Measurements from ENCODE around the gene SAMD4B. TPM values are rescaled to one million over a fixed set of nuclear protein-coding genes. Genes with fewer than 3 reads are reported as not detected.

SAMD4B gene
- total and polyA plus RNA-seq, 10 of the 15 experiments (the other 5 are each of a cell fraction or from before 2014, with no cell fraction given): 2.4 to 43.3 (median 23.9) TPM

DNA sequence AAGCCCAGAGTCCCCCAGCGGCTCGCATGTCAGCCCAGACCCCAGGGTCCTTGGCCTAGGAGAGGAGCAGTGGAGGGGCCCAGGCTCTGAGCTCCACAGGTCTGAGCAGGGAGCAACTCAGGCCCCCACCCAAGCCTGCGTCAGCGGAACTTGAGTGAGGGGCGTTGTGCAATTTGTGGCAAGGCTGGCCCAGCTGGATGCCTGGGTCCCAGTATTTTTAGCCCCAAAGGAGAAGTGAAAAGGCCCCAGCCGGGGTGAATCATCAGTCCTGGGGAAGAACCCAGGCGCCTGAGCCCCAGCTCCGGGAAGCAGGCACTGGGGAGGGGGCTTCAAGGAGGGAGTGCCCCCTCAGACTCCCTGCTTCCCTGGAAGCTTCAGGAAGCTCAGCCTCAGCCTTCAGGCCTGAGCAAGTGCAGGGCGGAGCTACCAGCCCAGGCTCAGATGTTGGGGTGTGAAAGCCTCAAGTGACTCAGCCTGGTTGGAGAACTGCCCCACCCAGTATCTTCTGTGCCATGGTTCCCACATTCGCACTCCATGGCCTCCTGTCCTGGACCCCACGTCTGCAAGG, 56.2 kb downstream of the SAMD4B start (continued):
- TF ChIP-seq, protein P1, sequence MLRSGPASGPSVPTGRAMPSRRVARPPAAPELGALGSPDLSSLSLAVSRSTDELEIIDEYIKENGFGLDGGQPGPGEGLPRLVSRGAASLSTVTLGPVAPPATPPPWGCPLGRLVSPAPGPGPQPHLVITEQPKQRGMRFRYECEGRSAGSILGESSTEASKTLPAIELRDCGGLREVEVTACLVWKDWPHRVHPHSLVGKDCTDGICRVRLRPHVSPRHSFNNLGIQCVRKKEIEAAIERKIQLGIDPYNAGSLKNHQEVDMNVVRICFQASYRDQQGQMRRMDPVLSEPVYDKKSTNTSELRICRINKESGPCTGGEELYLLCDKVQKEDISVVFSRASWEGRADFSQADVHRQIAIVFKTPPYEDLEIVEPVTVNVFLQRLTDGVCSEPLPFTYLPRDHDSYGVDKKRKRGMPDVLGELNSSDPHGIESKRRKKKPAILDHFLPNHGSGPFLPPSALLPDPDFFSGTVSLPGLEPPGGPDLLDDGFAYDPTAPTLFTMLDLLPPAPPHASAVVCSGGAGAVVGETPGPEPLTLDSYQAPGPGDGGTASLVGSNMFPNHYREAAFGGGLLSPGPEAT (IDR thresholded peaks at IDR 0.05; ENCODE audit: low read depth): peak; percentile 30; the same call in 1 of the 2 replicates
- TF ChIP-seq MTA2 (IDR thresholded peaks at IDR 0.05; ENCODE audit: low read depth) (no peak; the same call in 1 of the 2 replicates), IKZF2 (IDR thresholded peaks at IDR 0.05) (peak; percentile 50 to 75; a peak in 3 of 4 replicates), IKZF1 (conservative IDR thresholded peaks at IDR 0.05) (peak; percentile 82), TAF1 (IDR thresholded peaks at IDR 0.05; ENCODE audit: borderline replicate concordance, low read depth, low read length) (no peak), SPI1 (IDR thresholded peaks at IDR 0.05; ENCODE audit: borderline replicate concordance, insufficient read depth, low read depth, low read length) (peak; percentile 80), MEF2B (IDR thresholded peaks at IDR 0.05; ENCODE audit: partially characterized antibody, poor library complexity, severe bottlenecking) (peak; percentile 35), EP300 (IDR thresholded peaks at IDR 0.05; ENCODE audit: borderline replicate concordance in 1 of 2, control insufficient read depth in 1 of 2, low read depth in 2 of 2, low read length in 2 of 2) (peak in 1 of 2 experiments; percentile 42; a peak in 1 of 4 replicates)
- TF ChIP-seq, protein P2, sequence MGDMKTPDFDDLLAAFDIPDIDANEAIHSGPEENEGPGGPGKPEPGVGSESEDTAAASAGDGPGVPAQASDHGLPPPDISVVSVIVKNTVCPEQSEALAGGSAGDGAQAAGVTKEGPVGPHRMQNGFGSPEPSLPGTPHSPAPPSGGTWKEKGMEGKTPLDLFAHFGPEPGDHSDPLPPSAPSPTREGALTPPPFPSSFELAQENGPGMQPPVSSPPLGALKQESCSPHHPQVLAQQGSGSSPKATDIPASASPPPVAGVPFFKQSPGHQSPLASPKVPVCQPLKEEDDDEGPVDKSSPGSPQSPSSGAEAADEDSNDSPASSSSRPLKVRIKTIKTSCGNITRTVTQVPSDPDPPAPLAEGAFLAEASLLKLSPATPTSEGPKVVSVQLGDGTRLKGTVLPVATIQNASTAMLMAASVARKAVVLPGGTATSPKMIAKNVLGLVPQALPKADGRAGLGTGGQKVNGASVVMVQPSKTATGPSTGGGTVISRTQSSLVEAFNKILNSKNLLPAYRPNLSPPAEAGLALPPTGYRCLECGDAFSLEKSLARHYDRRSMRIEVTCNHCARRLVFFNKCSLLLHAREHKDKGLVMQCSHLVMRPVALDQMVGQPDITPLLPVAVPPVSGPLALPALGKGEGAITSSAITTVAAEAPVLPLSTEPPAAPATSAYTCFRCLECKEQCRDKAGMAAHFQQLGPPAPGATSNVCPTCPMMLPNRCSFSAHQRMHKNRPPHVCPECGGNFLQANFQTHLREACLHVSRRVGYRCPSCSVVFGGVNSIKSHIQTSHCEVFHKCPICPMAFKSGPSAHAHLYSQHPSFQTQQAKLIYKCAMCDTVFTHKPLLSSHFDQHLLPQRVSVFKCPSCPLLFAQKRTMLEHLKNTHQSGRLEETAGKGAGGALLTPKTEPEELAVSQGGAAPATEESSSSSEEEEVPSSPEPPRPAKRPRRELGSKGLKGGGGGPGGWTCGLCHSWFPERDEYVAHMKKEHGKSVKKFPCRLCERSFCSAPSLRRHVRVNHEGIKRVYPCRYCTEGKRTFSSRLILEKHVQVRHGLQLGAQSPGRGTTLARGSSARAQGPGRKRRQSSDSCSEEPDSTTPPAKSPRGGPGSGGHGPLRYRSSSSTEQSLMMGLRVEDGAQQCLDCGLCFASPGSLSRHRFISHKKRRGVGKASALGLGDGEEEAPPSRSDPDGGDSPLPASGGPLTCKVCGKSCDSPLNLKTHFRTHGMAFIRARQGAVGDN (IDR thresholded peaks at IDR 0.05): 0 out of 2 replicates have a peak, but pooled peaks have one; percentile 45
- TF ChIP-seq, protein P3, sequence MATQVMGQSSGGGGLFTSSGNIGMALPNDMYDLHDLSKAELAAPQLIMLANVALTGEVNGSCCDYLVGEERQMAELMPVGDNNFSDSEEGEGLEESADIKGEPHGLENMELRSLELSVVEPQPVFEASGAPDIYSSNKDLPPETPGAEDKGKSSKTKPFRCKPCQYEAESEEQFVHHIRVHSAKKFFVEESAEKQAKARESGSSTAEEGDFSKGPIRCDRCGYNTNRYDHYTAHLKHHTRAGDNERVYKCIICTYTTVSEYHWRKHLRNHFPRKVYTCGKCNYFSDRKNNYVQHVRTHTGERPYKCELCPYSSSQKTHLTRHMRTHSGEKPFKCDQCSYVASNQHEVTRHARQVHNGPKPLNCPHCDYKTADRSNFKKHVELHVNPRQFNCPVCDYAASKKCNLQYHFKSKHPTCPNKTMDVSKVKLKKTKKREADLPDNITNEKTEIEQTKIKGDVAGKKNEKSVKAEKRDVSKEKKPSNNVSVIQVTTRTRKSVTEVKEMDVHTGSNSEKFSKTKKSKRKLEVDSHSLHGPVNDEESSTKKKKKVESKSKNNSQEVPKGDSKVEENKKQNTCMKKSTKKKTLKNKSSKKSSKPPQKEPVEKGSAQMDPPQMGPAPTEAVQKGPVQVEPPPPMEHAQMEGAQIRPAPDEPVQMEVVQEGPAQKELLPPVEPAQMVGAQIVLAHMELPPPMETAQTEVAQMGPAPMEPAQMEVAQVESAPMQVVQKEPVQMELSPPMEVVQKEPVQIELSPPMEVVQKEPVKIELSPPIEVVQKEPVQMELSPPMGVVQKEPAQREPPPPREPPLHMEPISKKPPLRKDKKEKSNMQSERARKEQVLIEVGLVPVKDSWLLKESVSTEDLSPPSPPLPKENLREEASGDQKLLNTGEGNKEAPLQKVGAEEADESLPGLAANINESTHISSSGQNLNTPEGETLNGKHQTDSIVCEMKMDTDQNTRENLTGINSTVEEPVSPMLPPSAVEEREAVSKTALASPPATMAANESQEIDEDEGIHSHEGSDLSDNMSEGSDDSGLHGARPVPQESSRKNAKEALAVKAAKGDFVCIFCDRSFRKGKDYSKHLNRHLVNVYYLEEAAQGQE (IDR thresholded peaks at IDR 0.05; ENCODE audit: low read depth, low read length): no peak
